ENCODE measurements around the gene TOMM34. TPM values are rescaled to one million over a fixed set of nuclear protein-coding genes. Genes with fewer than 3 reads are reported as not detected.

The TOMM34 gene
- total RNA-seq, 1 experiment from 2014 or later = 61.1 TPM

DNA sequence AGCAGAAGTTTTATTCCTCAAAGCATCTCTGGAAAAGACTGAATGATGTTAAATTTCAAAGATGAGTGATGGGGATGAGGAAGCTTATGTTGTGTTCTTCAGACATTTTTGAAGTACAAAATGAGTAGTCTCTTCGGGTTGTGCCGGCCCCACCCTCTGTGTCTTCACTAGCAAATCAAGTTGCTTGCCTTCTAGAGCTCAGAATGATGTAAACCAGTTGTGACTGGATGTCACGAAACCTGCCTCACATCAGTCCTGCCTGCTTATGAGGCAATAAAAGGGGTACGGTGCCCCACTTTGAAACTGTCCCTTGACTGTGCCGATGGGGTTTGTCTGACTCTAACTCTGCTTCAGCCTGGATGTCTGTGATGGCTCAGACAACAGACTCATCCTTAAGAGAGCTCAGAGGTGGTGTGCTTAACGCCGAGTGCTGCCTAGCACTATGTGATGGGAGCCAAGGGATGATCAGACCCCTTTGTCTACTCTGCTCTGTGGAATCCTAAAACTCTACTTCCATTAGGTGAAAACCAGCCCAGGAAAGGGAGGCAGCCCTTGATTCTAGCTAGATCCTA, 19.0 kb downstream of the TOMM34 start:
- CTCF ChIA-PET = no interaction called here
- intact Hi-C loops (cut with micrococcal nuclease; ENCODE audit: unreplicated experiment) = no loop called here
- TF ChIP-seq, protein P1, sequence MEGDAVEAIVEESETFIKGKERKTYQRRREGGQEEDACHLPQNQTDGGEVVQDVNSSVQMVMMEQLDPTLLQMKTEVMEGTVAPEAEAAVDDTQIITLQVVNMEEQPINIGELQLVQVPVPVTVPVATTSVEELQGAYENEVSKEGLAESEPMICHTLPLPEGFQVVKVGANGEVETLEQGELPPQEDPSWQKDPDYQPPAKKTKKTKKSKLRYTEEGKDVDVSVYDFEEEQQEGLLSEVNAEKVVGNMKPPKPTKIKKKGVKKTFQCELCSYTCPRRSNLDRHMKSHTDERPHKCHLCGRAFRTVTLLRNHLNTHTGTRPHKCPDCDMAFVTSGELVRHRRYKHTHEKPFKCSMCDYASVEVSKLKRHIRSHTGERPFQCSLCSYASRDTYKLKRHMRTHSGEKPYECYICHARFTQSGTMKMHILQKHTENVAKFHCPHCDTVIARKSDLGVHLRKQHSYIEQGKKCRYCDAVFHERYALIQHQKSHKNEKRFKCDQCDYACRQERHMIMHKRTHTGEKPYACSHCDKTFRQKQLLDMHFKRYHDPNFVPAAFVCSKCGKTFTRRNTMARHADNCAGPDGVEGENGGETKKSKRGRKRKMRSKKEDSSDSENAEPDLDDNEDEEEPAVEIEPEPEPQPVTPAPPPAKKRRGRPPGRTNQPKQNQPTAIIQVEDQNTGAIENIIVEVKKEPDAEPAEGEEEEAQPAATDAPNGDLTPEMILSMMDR (IDR thresholded peaks at IDR 0.05; ENCODE audit: unreplicated experiment) = no peak
- Mint-ChIP-seq H3K27me3 (ENCODE audit: unreplicated experiment) (no peaks in the 10 kb centered on the region), H3K36me3 (ENCODE audit: insufficient read depth, unreplicated experiment) (peaks cover 73% of the 10 kb centered on the region), H3K4me3 (ENCODE audit: low read depth, unreplicated experiment) (no peak overlapping the region), H3K4me1 (ENCODE audit: low read depth, unreplicated experiment) (peaks cover 6% of the 10 kb centered on the region), H3K9me3 (ENCODE audit: low read depth, unreplicated experiment) (no peaks in the 10 kb centered on the region), H3K27ac (ENCODE audit: unreplicated experiment) (no peak overlapping the region)
- no peak for DNase-seq
- no TSS peak for BruUV-seq (replicated peaks)

DNA sequence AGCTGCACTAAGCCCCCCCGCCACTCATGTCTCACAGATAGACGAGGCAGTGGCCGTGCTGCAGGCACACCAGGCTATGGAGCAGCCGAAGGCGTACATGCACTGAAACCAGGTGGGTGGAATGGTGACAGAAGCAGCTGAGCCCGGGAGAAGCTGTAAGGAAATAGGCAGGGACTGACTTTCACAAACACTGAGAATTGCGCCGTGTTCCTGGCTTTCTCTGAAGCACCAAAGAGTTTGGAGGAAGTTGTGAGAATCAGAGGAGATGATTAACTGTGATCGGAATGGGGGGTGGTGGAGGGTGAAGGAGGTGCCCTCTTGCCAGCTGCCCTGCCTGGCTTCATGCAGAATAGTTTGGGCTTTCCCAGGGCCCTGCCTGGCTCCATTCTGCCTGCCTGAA, 21.6 kb downstream of the TOMM34 start:
- CTCF ChIA-PET = no interaction called here
- Mint-ChIP-seq H3K27me3 (ENCODE audit: unreplicated experiment) (no peaks in the 10 kb centered on the region), H3K36me3 (ENCODE audit: insufficient read depth, unreplicated experiment) (peaks cover 56% of the 10 kb centered on the region), H3K4me1 (ENCODE audit: low read depth, unreplicated experiment) (peaks cover 6% of the 10 kb centered on the region), H3K4me3 (ENCODE audit: low read depth, unreplicated experiment) (no peak overlapping the region), H3K9me3 (ENCODE audit: low read depth, unreplicated experiment) (no peaks in the 10 kb centered on the region), H3K27ac (ENCODE audit: unreplicated experiment) (no peak overlapping the region)
- TF ChIP-seq, protein P1 (IDR thresholded peaks at IDR 0.05; ENCODE audit: unreplicated experiment) = no peak
- no peak for DNase-seq
- intact Hi-C loops (cut with micrococcal nuclease; ENCODE audit: unreplicated experiment) = no loop called here
- BruUV-seq (replicated peaks) = no TSS peak

DNA sequence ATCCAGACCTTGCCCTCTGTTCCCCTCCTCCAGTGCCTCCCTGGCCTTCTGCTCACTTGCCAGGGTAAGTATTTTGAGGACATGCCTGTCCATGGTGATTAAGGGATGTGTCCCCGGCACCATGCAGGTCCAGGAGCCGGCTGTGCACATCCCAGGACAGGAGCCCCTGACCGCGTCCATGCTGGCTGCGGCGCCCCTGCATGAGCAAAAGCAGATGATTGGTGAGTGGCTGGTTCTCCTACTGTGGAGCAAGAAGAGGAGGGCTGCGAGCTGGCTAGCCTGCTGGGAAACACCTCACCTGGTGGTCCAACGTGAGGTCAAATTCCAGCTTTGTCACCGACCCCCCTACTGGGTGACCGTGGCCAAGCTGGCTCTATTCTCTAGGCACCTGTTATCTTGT, 23.7 kb downstream of the TOMM34 start:
- Mint-ChIP-seq H3K36me3 (ENCODE audit: insufficient read depth, unreplicated experiment) (peaks cover 41% of the 10 kb centered on the region), H3K4me1 (ENCODE audit: low read depth, unreplicated experiment) (peaks cover 6% of the 10 kb centered on the region), H3K27me3 (ENCODE audit: unreplicated experiment) (no peaks in the 10 kb centered on the region), H3K4me3 (ENCODE audit: low read depth, unreplicated experiment) (no peak overlapping the region), H3K27ac (ENCODE audit: unreplicated experiment) (no peak overlapping the region), H3K9me3 (ENCODE audit: low read depth, unreplicated experiment) (no peaks in the 10 kb centered on the region)
- intact Hi-C loops (cut with micrococcal nuclease; ENCODE audit: unreplicated experiment) = no loop called here
- no peak for DNase-seq
- TF ChIP-seq, protein P1 (IDR thresholded peaks at IDR 0.05; ENCODE audit: unreplicated experiment) = no peak
- BruUV-seq (replicated peaks) = no TSS peak
- CTCF ChIA-PET = interaction anchor here (0.6 kb wide), 1 partner anchor 142 kb away, joined by 5 read pairs; no protein-coding TSS in a partner anchor

DNA sequence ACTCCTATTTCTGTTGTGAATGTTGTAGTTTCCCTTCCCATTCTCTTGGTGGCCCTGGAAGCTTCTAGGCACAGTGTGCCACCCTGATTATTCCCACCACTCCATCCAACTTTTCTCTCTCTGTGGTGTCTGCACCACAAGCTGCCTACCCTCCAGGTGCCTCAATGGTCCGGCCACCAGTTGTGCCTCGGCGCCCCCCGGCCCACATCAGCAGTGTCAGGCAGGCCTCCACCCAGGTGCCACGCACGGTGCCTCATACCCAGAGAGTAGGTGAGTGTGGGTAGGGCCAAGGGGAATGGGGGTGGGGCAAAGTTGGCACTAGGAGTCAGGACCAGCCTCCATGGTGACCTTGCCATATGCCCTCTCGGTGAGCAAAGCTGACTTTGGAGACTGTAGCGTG, 27.3 kb downstream of the TOMM34 start:
- peaks cover 27% of the 10 kb centered on the region for H3K36me3 Mint-ChIP-seq (ENCODE audit: insufficient read depth, unreplicated experiment)
- BruUV-seq (replicated peaks) = no TSS peak
- CTCF ChIA-PET = no interaction called here
- TF ChIP-seq, protein P1 (IDR thresholded peaks at IDR 0.05; ENCODE audit: unreplicated experiment) = no peak
- no peaks in the 10 kb centered on the region for H3K9me3 Mint-ChIP-seq (ENCODE audit: low read depth, unreplicated experiment)
- H3K4me3 Mint-ChIP-seq (ENCODE audit: low read depth, unreplicated experiment) = no peak overlapping the region
- DNase-seq = no peak
- H3K4me1 Mint-ChIP-seq (ENCODE audit: low read depth, unreplicated experiment) = no peaks in the 10 kb centered on the region
- H3K27me3 Mint-ChIP-seq (ENCODE audit: unreplicated experiment) = no peaks in the 10 kb centered on the region
- H3K27ac Mint-ChIP-seq (ENCODE audit: unreplicated experiment) = no peak overlapping the region
- intact Hi-C loops (cut with micrococcal nuclease; ENCODE audit: unreplicated experiment) = no loop called here
